ENCODE results near the gene ZNF791.

- TF ChIP-seq CTCF (IDR thresholded peaks at IDR 0.05; ENCODE audit: insufficient read depth, low read length), result no peak
- TF ChIP-seq REST (IDR thresholded peaks at IDR 0.05; ENCODE audit: insufficient replicate concordance, low read depth), result no peak
These were observed 46.3 kb downstream of the ZNF791 start for GRCh38 chr19:12656899-12657571.

Data from HL-60 (cell line).